DMS114 treated with DMSO at 0.1 percent for 48 hours (cell line): Measurements from ENCODE around the gene SCLY.
"Not testable (repeated sequence)": the region's sequence is repeated elsewhere in the genome, so short reads cannot be mapped to it uniquely, and the experiment has no call there.

Experiments
- DNase-seq: peaks from one replicate; lab custom pipeline; 2025; ENCODE audit not compliant: unreplicated experiment; lab: John Stamatoyannopoulos, UW

The SCLY gene

DNA sequence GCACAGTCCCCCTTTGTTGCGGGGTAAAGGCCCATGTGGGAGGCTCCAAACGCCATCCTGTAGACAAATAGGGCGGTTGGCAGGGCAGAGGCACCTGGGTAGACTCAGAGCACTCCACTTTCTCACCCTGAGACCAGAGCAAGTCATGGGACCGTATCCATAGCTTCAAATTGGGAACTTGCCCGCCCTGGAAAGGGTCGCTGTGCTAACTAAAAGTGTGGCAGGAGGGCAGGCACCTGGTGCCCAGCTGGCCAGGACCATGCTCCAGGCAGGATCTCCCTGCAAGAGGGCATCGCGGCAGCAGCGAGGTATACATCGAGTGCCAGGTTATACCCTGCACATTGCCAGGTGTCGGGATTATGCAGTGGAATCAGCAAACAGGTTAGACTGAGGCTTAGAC lies 20.8 kb upstream of the SCLY start:
- DNase-seq: no peak

DNA sequence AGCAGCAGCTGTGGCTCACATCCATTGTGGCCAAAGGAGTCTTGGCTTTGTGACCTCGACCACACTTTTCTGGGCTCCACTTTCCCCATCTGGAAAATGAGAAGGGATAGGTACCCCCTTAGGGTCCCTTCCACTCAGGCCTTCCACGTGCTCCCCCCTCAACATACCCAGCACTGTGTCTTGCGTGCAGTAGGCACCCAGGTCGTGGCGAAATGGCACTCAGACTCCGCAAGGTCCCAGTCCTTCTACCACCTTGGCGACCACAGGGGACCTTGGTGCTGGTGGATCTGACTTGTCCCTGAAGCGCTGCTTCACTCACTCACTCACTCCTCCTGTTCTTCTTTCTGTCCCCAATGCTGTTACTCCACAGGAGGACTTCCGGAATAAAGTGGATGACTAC lies 19.9 kb upstream of the SCLY start:
- DNase-seq: no peak

DNA sequence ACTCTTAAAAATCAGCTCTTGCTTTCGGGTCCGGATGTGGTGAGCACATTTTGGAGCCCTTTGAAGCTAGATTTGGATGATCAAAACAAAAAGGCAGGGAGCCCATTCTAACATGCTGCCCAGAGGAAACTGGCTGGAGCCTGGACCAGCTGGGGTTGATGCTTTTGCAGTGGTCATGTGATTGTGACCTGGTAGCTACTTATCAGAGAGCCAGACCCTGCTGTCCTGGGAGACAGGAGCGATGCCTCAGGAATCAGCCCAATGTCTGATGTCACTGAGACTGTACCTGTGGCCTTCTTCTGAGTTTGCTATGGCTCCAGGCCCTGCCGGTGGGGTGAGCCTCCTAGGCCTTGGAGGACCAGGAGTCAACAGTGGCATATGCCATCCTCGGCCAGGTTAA lies 18.7 kb upstream of the SCLY start:
- no peak for DNase-seq

DNA sequence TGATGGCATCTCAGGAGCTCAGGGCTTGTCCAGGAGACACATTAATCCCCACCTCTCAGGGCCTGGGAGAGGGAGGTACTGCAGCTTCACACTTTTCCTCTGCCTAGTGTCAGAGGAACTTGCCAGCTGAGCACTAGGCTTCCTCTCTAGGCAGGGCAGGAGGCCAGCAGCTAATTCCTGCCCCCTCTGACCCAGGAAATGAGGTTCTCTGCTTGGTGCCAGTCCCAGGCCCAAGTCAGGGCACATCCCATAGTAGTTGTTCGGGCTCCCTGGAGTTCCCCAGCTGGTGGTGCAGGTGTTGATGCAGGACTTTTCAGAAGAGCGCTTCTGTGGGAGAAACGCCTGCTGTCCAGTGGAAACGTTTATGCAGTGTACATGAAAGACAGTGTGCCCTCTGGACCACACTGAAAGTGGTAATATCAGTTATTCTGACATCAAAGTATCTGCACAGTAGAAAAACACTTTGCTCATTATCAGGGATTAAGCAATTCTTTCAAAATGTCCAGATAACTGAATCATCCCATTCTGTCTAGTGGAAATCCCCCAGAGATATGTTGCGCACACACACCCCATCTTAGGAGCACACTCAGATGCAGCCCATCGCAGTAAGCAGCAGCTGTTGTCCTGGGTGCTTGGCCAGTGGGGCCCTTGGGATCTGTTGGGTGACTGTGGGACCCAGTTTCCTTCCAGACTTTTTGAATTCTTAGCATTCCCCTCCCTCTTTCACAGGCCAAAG lies 17.8 kb upstream of the SCLY start:
- no peak for DNase-seq

DNA sequence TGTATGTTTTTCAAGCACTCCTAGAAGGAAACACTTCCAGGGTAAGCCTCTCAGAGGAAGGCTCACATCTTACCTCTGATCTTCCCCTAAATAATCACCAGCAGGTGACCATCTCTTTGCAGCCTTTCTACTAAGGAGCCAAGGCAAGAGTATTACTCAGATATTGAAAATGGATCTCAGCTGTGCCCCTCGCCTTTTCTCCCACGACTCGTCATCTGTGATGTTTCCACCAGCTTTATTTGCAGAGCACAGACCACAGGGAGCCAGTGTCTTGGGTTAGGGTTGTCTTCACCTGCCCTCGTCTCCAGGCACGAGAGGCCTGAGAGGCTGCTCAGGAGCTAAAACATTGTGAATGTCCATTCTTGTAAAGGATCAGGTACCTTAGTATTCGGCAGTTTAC lies 16.9 kb upstream of the SCLY start:
- no peak for DNase-seq

DNA sequence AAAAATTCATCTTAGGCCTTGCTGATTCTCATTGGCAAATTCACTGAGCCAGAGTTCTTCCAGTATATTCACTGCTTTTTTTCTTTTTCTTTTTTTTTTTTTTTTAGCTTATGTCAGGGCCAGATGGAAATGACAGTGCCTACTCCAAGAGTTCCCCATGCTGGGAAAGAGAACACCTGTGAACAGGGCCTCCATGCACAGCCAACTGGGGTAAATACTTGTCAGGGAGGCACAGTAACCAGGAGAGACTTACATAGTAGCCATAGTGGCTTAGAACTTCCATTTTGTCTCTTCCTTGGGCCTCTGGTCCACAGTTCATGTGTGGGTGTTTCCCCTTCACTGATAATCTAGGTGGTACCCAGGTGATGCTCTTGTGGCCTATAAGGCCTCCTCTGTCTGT lies 15.2 kb upstream of the SCLY start:
- DNase-seq: no peak

DNA sequence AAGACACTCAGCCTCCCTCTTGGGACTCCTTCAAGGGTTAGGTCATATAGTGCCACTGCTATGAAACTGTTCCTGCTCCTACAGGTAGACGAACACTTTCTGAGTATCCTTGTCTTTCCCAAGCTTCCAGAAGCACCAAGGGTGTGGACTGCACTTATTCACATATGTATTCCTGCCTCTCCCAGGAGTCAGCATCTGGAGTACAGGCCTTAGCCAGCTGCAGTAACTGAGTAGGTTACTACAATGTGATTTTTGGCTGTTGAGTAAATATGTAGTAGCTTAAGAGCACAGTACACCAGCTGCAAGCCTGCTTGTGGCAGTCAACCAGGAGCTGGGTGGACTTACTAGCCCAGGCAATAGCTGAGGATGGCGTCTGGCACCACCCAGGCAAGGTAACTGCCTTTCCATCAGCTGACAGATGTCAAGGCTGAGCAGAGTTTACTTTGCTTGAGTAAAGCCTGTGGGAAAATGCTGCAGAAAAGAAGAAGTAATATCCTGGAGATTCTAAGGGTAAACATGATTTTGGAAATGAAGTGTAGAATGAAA lies 14.0 kb upstream of the SCLY start:
- DNase-seq: no peak

DNA sequence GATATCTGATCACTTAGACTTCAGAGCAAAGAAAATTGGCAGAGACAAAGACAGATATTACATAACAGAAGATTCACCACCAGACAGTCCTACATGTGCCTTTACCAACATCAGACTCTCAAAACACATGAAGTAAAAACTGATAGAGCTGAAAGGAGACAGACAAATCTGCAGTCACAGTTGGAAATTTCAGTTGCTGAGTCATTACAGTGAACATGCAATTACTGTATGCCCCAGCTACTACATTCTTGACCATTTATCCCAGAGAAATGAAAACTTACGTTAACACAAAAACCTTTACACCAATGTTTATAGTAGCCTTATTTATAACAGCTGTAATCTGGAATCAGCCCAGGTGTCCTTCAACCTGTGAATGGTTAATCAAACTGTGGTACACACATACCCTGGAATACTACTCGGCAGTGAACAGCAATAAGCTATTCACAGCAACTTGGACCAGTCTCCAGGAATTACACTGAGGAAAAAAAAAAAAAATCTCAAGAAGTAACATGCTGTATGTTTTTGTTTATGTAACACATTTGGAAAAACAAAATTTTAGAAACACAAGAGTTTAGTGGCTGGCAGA lies 7.5 kb upstream of the SCLY start:
- no peak for DNase-seq

DNA sequence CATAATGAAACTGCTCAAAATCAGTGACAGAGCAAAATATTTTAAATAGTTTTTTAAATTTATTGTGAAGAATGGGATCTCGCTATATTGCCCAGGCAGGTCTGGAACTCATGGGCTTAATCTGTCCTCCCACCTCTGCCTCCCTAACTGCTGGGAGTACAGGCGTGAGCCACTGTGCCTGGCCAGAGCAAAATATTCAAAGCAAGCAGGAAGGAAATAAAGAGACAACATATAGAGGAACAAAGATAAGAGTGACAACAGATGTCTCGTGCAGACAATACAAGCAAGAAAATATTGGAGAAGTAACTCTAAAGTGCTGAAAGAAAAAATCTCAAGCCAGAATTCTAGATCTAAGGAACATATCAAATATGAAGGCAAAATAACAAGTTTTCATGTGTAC lies 5.0 kb upstream of the SCLY start:
- DNase-seq: no peak

DNA sequence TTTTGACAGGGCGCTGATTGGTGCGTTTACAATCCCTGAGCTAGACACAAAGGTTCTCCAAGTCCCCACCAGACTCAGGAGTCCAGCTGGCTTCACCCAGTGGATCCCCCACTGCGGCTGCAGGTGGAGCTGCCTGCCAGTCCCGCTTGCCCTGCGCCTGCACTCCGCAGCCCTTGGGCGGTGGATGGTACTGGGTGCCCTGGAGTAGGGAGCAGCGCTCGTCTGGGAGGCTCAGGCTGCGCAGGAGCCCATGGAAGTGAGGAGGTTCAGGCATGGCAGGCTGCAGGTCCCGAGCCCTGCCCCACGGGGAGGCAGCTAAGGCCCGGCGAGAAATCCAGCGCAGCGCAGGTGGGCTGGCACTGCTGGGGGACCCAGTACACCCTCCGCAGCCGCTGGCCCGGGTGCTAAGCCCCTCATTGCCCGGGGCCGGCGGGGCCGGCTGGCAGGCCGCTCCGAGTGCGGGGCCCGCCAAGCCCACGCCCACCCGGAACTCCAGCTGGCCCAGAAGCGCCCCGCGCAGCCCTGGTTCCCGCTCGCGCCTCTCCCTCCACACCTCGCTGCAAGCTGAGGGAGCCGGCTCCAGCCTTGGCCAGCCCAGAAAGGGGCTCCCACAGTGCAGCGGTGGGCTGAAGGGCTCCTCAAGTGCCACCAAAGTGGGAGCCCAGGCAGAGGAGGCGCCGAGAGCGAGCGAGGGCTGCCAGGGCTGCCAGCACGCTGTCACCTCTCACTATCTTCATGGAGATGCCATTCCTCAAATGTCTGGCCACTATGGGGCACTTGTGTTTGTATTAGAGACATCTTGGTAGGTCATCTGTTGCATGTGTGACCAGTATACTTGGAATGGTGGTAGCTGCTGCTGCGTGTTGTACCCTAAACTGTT lies 2.9 kb upstream of the SCLY start:
- not testable (repeated sequence) for DNase-seq

DNA sequence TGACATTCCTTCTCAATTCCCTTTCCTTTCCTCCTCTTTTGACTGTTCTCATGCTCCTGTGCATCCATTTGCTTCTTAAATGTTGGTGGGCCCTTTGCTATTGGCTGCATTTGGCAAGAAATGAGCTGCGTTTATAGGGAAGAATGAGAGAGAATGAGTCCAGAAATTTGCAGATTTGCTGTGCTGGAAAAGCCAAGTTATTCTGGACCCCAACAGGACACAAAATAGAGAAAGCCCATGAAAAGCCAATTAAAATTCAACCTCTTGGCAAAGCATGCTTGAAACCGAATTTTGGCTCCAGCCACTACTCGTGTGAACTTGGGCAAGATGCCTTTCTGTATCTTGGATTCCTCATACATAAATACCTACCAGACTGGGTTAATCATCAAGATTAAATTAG lies 1.3 kb upstream of the SCLY start:
- DNase-seq: no peak

DNA sequence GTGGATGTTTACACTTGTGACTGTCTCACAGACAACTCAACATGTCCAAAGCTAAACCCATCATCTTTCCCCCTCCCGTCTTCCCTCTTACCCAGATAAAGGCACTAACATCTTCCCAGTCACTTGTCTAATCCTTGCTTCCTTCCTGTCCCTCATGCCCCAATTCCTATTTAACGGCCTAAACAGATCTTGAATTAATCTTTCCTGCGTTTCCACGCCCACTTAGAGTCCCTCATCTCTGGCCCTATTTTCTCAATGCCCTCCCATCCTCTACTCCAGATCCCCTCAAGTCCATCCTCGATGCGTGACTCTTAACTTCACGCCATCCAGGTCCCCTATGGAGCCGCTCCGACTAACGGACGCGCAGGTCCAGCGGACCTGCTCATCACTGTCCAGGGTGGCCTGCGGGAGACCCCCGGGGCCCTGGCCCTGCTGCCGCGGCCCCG lies 682 bp upstream of the SCLY start:
- DNase-seq: no peak

DNA sequence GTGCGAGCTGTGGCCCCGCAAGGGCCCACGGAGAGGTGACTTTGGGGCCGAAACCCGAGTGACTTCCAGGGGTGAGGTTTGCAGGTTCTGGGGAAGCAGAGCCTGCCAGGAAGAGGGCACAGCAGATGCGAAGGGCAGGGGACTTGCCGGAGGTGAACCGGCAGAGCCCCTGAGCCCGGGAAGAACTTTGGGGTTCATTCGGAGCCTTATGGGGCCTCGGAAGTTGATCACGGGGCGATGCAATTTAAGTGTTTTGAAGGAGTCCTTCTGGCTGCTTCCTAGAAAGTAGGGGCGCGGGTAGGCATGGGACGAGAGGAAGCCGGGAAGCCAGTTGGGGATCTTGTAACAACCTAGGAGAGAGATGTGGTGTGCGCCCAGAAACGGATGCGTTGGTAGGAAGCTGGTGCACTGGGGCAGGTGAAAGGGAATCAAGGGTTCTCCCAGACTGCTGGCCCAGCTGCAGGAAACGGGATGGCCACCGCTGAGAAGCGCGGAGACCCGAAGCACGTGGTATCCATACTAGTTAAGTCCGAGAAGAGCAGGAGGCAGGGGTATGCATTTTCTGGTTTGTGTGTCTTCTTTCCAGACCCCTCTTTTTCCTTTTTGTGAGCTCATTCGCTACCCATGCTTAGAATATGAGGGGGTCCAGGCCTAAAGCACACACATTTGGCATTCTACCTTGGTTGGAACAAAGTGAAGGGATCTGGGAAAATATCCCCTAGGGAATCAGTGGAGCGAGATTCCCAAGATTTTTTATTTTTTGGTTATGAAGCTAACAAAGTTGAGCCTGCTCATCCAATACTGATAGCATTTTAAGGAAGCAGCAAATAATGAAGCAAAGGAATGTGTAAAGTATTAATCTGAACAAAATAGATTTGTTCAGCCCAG lies 758 bp downstream of the SCLY start:
- no peak for DNase-seq

DNA sequence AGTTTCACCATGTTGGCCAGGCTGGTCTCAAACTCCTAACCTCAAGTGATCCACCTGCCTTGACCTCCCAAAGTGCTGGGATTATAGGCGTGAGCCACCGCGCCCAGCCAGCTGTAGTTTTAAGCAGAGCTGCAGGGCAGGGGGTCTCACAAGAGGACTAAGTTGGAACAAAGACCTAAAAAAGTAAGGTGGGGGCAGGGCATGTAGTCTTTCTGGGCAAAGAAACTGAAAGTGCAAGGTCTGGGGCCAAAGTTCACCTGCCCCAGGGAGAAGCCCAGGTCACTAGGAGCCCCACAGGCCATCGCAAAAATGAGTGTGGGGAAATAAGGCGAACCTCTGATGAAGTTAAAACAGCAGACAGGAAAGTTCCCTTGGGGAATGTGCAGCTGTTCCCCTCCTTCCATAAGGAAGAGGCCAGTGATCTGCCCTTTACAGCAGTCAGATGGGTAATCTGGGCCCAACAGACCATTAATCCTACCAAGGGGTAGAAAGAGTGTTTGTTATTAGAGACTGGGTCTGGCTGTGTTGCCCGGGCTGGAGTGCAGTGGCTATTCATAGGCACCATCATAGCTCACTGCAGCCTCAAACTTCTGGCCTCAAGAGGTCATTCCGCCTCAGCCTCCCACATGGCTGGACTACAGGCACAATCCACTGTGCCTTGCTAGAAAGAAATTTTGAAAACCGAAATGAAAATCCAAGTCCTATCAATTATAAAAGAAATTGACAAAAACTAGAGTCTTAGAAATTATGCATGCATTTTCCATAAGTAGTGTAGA lies 2.8 kb downstream of the SCLY start:
- DNase-seq: no peak

DNA sequence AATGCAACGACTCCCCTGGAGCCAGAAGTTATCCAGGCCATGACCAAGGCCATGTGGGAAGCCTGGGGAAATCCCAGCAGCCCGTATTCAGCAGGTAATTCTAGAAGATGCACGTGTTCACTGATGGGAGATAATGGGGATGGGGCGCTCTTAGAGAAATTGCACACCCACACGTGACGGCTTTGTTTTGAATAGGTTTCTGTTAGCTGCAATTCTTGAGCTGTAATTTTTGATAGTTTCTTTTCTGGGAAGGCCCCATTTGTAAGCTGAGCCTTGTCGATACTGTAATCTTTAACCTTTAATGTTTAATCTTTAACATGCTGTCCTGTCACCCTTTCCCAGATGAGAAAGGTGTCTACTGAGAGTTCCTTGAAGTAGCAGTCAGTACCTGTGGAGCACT lies 3.6 kb downstream of the SCLY start:
- DNase-seq: no peak

DNA sequence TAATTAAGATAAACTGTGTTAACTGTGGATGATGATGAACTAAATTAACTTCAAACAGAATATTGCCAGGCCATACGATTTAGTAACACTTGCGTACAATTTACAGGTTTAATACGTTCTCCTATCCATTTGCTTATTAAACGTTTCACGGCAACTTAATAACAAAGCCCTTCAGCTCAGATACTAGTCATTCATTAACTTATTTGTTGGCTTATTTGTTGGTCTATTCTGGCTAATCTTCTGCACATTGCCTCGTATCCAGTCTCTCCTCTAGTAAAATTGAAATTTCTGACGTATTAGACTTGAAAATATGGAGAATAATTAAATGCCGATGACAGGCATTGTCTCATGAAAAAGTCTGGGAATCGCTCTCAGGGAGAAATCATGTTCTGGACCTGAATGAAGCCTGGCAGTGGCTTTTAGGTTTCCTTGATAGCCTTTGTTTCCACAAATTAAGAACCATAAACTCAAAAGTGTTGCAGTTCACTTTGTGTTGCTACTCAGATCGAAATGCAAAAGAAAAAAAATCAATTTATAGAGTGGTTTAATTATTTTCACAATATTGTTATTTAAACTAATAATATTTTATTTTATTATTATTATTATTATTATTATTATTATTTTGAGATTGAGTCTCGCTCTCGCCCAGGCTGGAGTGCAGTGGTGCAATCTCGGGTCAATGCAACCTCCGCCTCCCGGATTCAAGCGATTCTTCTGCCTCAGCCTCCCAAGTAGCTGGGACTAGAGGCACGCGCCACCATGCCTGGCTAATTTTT lies 4.5 kb downstream of the SCLY start:
- no peak for DNase-seq

DNA sequence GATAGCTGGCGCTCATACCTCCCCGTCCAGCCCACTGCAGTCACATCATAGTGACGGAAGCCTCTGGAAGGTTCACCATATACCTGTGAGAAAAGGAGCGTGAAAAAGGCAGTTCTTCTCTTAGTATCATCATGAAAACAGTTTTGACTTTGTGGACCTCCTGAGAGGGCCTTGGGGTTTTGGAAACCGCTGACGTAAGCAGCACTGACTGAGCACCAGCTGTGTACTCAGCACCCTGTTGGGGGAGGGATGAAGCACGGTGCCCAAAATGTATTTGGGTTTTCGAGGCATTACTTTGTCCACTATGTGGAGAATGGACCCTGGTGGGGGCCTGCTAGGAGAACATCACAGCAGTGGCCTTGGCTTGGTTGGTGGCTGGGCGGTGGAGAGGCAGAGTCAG lies 5.4 kb downstream of the SCLY start:
- no peak for DNase-seq

DNA sequence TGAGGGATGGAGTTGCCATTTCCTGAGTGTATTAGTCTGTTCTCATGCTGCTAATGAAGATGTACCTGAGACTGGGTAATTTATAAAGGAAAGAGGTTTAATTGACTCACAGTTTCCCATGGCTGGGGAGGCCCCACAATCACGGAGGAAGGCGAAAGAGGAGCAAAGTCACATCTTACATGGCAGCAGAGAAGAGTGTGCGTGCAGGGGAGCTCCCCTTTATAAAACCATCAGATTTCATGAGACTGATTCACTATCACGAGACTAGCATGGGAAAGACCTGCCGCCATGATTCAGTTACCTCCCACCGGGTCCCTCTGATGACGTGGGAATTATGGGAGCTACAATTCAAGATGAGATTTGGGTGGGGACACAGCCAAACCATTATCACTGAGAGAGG lies 5.9 kb downstream of the SCLY start:
- not testable (repeated sequence) for DNase-seq

DNA sequence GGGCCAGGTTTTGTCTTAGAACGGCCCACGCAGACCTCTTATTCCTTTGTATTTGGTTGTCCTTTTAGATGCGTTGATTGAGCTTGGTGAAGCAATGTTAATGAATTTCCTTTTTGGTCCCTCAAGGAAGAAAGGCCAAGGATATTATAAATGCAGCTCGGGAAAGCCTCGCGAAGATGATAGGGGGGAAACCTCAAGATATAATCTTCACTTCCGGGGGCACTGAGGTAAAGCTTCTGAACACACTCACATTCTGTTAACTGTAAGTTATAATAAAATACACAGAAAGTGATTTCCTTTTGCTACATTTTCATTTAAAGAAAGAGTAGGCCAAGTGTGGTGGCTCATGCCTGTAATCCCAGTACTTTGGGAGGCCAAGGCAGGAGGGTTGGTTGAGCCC lies 7.1 kb downstream of the SCLY start:
- no peak for DNase-seq
